ENCODE results near the gene NETO1. TPM values are rescaled to one million over a fixed set of nuclear protein-coding genes. Genes with fewer than 3 reads are reported as not detected.
A peak's percentile ranks its signal among the peaks of the same experiment; 100 is the strongest.

Gene NETO1
- total RNA-seq, 1 experiment from 2014 or later = 4.1 TPM

DNA sequence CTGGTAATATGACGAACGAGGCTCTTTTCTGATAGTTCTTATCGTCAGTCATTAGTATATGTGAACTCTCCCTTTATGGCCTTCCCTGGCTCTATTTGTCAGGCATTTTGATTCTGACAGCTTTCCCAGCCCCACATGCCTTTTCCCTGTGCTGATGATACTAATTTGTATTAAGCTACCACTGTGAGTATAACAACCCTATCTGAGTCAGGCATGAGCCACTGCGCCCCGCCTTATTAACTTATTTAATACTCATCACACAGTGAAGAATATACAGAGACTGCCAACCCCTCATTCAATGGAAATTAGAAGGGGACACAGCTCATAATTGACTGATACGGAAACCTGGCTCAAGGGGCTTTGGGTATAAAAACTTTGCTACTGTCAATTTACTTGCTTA, 140.0 kb downstream of the NETO1 start:
- peak; percentile 9 for DNase-seq (ENCODE audit: low read depth)

DNA sequence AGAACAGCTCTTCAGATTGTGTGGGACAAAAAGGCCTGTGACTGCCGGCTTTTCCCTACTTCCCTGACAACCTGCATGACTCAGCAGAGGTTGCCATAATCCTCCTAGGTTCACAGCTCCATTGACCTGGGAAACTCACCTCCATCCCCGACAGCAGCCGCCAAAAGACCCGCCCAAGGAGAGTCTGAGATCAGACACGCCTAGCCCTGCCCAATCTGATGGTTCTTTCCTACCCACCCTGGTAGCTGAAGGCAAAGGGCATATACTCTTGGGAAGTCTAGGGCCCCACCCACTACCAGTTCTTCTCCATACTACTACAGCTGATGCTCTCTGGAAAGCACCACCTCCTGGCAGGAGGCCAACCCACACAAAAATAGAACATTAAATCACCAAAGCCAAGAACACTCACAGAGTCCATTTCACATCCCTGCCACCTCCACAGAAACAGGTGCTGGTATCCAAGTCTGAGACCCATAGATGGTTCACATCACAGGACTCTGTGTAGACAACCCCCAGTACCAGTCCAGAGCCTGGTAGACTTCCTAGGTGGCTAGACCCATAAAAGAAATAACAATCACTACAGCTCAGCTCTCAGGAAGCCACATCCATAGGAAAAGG, 140.6 kb downstream of the NETO1 start:
- DNase-seq (ENCODE audit: low read depth) = peak; percentile 10

- DNase-seq (ENCODE audit: low read depth) = no peak
These were observed 141.6 kb downstream of the NETO1 start for GRCh38 chr18:72726201-72726600.

DNA sequence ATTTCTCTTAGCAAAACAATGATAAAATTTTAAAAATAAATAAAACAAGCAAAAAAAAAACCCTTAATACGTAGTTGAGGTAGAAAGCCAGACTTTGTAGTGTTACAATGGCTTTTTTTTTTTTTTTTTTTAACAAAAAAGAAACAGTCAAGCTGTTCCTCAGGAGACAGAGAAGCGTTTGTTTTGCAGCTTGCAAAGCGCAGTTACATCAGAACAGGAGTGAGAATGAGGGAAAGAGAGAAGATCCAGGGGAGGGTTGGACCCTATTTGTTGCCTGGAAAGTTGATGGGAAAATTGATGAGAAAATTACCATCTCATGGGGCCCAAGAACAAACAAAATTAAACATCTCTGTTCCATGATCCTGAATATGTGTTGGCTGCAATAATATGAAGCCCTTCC, 146.5 kb downstream of the NETO1 start:
- DNase-seq (ENCODE audit: low read depth) = no peak

- DNase-seq (ENCODE audit: low read depth) = no peak
These were observed 147.7 kb downstream of the NETO1 start for GRCh38 chr18:72720116-72720515.

DNA sequence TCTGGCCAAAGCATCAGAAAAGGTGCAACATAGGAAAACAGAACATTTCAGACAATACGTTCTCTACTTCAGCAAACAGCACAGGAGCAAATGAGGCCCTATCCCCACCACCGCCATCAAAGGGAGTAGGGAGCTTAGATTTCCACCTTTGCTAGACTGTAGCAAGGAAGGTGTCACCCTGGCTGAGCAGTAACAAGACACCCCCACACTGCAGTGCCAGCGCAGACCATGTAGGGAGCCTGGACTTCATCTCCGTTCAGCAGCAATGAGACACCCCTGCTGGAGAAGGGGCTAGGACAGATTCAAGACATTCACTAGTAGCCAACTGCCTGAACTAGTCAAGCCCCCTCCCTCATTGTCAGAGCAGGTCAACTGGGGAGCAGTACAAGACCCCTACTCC, 163.6 kb downstream of the NETO1 start:
- no peak for DNase-seq (ENCODE audit: low read depth)

GRCh38 chr18:72700961-72701710, 166.7 kb downstream of the NETO1 start:
- DNase-seq (ENCODE audit: low read depth) = peak; percentile 8

- DNase-seq (ENCODE audit: low read depth) = no peak
These were observed 170.1 kb downstream of the NETO1 start for GRCh38 chr18:72697706-72698105.

DNA sequence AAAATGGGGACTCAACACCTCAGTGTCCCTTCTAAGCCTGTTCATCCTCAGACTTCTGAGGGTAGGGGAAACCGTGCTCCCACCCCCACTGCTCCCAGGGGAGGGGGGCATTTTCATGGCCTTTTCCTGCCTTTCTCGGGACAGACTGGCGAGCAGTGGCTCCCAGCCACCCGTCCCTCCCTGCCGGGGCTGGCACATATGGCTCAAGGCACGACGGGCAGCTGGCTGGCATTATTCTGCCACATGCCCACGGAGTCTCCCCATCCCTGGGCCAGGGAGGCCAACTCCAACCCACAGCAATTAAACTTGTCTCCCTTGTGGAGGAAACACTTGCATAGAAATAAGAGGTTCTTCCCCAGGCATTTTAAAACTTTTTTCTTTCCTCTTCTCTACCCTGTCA, 175.2 kb downstream of the NETO1 start:
- no peak for DNase-seq (ENCODE audit: low read depth)

Measured in Daoy (cell line).